GM19023 (cell line): ENCODE data around the gene PHACTR1.

Experiments used
- ATAC-seq: cut with Tn5 transposase; IDR thresholded peaks from one replicate; pipeline ENCODE4 v1.9.1; 2021; ENCODE audit warnings: mild to moderate bottlenecking, moderate library complexity; ENCODE audit not compliant: unreplicated experiment

PHACTR1 gene

GRCh38 chr6:13273931-13274706 is 557.6 kb downstream of the PHACTR1 start:
- no peak for ATAC-seq

GRCh38 chr6:13274707-13275434 is 558.3 kb downstream of the PHACTR1 start:
- ATAC-seq: no peak

DNA sequence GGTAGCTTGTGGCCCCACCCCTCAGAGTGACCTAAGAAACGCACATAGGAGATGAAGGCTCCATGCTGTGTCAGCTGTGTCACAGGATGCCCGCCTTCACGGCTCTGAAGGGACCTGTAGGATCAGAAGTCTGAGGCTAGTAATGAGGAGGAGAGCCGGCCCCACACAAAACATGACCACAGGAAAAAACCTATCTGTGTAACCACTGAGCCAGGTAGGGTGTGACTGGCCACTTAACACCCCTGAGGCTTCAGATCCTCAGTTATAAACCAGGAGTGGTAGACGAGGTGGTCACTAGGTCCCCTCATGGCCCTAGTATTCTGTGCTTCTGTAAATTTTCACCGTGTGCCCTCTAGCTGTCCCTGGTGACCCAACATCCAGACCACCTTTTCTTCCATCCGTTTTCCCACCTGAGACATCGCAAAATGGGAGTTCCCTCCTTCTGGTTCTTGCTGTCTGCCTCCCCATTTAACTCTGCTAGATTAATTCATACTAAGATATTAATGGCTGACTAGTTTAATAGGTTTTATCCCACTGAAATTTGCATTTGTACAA is 558.9 kb downstream of the PHACTR1 start:
- ATAC-seq: no peak

GRCh38 chr6:13277231-13277630 is 560.7 kb downstream of the PHACTR1 start:
- ATAC-seq: no peak

GRCh38 chr6:13278164-13278563 is 561.6 kb downstream of the PHACTR1 start:
- no peak for ATAC-seq

GRCh38 chr6:13278991-13279390 is 562.4 kb downstream of the PHACTR1 start:
- no peak for ATAC-seq

- no peak for ATAC-seq
These were observed 563.7 kb downstream of the PHACTR1 start for GRCh38 chr6:13280254-13280653.

- ATAC-seq: no peak
These were observed 565.1 kb downstream of the PHACTR1 start for GRCh38 chr6:13281686-13282085.

DNA sequence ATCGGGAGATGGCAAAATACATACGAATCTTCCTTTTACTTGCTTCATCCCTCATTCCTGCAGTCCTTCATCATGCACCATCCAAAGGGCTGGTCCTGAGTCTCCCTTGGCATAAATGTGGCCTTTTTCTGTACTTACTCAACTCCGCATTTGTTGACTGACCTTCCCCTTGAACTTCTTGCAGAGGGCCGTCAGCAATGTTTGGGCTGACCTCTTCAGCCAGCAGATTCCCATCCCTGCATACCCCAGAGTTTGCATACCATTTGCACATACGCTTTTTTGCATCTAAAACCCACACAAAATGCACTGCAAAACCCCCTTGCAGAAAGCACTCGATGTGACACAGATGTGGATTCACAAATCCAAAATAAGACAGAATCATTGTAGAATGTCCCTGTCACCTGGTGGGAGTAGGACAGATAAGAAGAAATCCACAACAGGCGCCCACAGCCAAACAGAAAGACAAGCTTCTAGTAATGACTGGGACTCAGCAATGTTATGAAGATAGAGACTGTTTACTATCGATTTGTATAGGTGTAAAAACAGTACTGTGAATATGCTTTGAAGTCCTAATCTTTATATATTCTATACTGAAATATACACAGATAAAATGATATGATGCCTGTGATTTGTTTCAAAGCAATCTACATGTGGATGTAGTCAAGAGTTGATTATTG is 566.0 kb downstream of the PHACTR1 start:
- ATAC-seq: no peak

DNA sequence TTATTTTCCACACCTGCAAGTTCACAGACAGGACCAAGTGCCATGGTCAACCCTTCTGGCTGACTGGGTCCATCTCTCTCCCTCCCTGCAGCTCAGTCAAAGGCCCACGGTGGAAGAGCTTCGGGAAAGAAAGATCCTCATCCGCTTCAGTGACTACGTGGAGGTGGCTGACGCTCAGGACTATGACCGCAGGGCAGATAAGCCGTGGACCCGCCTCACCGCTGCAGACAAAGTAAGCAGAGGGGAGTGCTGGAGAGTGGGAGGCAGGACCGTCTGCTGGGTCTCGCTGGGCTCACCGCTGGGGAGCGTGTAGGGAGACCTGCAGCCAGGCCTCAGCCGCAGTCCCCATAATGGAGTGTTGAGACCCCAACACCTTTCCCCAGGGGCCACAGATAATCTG is 566.8 kb downstream of the PHACTR1 start:
- no peak for ATAC-seq

- no peak for ATAC-seq
These were observed 568.1 kb downstream of the PHACTR1 start for GRCh38 chr6:13284646-13285045.

GRCh38 chr6:13285705-13286104 is 569.1 kb downstream of the PHACTR1 start:
- no peak for ATAC-seq

DNA sequence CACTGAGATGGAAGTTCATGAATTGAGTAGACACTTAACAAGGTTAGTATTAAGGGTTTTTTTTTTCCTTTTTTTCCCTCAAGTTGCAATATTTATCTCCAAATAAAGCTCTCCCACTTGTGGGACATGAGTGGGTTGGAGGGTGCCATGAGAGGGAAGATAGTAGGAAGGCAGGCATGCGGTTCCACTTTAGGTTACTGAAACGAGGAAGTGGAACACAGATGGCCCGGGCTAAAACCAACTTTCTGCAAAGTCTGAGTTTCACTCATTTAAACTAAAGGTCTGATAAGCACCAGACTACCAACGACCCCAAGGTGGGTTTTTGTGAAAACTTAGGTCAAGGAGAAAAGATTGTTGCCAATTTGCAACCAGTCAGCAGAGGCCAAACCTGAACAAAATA is 569.6 kb downstream of the PHACTR1 start:
- ATAC-seq: no peak

GRCh38 chr6:13287104-13287503 is 570.5 kb downstream of the PHACTR1 start:
- no peak for ATAC-seq

DNA sequence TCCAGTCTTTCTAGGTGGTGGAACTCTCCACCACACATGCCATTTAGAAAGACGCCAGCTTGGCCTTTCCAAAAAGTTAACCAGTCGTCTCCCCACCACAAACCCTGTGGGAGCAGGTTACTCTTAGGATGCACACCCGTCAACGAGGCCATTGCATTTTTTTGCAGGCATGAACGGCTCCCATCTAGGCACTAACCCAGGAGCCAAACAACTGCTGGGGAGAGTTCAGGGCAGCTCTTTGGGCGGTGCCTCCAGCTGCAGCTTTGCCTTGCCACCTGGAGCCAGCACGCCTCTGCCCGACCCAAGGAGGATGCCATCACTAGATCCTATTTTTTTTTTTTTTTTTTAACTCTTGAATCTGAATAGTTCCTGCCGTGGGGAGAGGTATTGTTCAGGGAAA is 571.9 kb downstream of the PHACTR1 start:
- ATAC-seq: no peak

DNA sequence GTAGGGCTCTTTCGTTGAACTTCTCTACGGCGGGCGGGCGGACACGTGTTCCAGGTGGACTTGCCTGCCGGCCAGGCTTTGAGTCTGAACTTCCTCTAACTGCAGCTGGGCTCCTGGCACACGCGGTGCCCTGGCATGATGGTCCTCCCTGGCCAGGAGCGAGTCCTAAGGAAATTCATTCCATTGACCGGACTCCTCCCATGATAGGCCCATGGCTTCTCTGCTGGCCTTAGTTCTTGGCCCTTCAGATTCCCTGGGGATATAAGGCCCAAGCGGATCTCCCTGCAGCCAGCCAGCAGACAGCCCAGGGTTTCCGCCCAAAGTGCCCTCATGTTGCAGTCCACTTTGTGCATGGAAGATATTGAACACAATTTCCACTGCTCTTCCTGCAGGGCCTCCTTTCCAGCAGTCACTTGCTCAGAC is 572.4 kb downstream of the PHACTR1 start:
- ATAC-seq: no peak

DNA sequence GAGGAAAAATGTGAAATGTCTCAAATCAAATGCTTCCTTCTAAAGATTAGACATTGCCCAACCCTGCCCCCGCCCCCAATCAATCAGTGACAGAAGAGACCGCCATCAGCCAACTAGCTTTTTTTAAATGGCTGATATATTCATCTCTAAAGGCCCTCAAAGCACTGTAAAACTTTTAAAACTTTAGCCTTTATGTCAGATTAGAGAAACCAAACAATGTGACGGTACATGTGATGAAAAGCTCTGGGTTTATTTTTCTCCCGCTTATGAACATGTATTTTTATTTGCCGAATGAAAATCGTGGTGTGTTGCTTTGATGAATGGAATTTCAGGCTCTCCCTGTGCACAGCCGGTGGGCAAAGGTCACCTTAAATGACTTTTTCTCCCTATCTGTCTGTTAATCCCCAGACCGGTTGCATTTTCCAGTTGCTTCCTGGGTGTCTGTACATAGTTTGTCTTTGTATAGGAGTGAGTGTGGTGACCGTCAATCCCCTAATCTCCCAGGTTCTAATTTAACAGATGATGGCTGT is 573.3 kb downstream of the PHACTR1 start:
- ATAC-seq: no peak

- no peak for ATAC-seq
These were observed 573.8 kb downstream of the PHACTR1 start for GRCh38 chr6:13290335-13290734.

DNA sequence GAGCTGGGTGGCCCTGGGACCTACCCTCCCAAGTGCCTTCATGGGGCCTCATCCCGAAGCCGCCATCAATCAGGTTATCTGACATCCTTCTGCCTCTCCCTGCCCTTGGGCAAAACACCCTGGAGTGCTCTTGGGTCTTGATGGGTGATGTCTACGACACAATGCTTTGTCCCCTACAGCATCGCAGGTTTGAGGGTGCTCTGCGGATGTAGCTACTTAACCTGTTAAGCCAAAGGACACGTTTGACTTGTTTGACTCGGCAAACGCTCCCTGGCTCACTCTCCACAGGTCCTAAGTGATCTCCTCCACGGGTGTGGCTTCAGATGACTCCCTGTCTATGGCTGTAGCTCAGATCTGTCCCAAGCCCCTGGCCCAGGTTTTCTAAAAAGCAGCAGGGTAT is 576.2 kb downstream of the PHACTR1 start:
- ATAC-seq: no peak

GRCh38 chr6:13294499-13295069 is 578.0 kb downstream of the PHACTR1 start:
- ATAC-seq: no peak

- ATAC-seq: no peak
These were observed 579.0 kb downstream of the PHACTR1 start for GRCh38 chr6:13295576-13295975.
